Thymus (tissue), 11 donors: ENCODE data around the gene PARVA. TPM values are rescaled to one million over a fixed set of nuclear protein-coding genes. Genes with fewer than 3 reads are reported as not detected.

Experiments
- DNase-seq, 9 donors: peaks; one replicate each; pipeline ENCODE4 v3.0.0-alpha.2; 2013; ENCODE audit warnings: low spot score in 9 of 9, low read depth in 6 of 9, missing footprints in 1 of 9
- H3K27ac ChIP-seq, 2 donors: one replicate each; pipeline ENCODE4 v1.5.1; 2013; ENCODE audit warnings: control low read depth in 1 of 2, low read depth in 1 of 2, low read length in 1 of 2, mild to moderate bottlenecking in 1 of 2, moderate library complexity in 1 of 2
- H3K27me3 ChIP-seq, 2 donors: one replicate each; pipeline ENCODE4 v1.5.1; 2013; ENCODE audit warnings: low read length in 1 of 2; ENCODE audit not compliant: control insufficient read depth in 2 of 2, insufficient read depth in 1 of 2
- H3K36me3 ChIP-seq, 2 donors: one replicate each; pipeline ENCODE4 v1.5.1; 2013; ENCODE audit warnings: low read length in 1 of 2, mild to moderate bottlenecking in 1 of 2, moderate library complexity in 1 of 2; ENCODE audit not compliant: control insufficient read depth in 2 of 2, insufficient read depth in 2 of 2
- H3K4me1 ChIP-seq, 2 donors: one replicate each; pipeline ENCODE4 v1.5.1; 2013; ENCODE audit warnings: low read length in 2 of 2; ENCODE audit not compliant: control insufficient read depth in 2 of 2, insufficient read depth in 2 of 2
- H3K4me3 ChIP-seq, 2 donors: one replicate each; pipeline ENCODE4 v1.5.1; 2013; ENCODE audit warnings: low read length in 2 of 2, control low read depth in 1 of 2, mild to moderate bottlenecking in 1 of 2
- H3K9me3 ChIP-seq, 2 donors: one replicate each; pipeline ENCODE4 v1.5.1; 2013; ENCODE audit warnings: low read length in 1 of 2, mild to moderate bottlenecking in 1 of 2; ENCODE audit not compliant: control insufficient read depth in 2 of 2, insufficient read depth in 1 of 2
- WGBS: extraction: QIAGEN DNeasy Blood & Tissue Kit; methylation state at CpG from one replicate; pipeline ENCODE4 v1.1.7; 2013; 5-methylcytosine and 5-hydroxymethylcytosine counted together
- polyA plus RNA-seq: library from polyadenylated mRNA; stranded (reverse); fragments of 200-250 nt; gene quantifications from one replicate; pipeline ENCODE4 v1.2.3, GENCODE V29; 2013
- total RNA-seq: library from RNA; stranded (reverse); fragments of 120-200 nt; gene quantifications from one replicate; pipeline ENCODE4 v1.2.4, GENCODE V29; 2013
- donor health status: healthy.

Gene PARVA
- total and polyA plus RNA-seq, 2 donors, result 2.9 to 7.8 TPM

DNA sequence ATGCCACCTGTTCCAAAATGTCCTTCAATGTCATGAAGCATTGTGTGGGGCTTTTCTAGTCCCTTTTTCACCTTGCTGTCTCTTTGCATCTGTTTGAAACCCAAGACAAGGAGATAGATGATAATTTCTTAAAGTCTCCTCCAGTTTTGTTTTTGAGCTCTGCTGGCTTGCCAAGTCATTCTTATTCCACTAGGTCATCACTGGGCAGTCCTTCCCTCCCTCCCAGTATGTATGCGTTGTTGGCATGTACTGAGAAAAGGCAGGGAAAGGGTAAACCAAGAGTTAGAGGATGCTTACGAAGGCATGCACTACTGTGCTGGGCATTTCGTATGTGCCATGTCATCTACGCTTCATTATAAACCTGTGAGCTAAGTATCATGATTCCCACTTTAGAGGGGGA, 78.6 kb downstream of the PARVA start:
- Histone ChIP-seq H3K36me3 (no peaks in the 10 kb centered on the region), H3K4me1 (no peaks in the 10 kb centered on the region)
- no peak for DNase-seq

DNA sequence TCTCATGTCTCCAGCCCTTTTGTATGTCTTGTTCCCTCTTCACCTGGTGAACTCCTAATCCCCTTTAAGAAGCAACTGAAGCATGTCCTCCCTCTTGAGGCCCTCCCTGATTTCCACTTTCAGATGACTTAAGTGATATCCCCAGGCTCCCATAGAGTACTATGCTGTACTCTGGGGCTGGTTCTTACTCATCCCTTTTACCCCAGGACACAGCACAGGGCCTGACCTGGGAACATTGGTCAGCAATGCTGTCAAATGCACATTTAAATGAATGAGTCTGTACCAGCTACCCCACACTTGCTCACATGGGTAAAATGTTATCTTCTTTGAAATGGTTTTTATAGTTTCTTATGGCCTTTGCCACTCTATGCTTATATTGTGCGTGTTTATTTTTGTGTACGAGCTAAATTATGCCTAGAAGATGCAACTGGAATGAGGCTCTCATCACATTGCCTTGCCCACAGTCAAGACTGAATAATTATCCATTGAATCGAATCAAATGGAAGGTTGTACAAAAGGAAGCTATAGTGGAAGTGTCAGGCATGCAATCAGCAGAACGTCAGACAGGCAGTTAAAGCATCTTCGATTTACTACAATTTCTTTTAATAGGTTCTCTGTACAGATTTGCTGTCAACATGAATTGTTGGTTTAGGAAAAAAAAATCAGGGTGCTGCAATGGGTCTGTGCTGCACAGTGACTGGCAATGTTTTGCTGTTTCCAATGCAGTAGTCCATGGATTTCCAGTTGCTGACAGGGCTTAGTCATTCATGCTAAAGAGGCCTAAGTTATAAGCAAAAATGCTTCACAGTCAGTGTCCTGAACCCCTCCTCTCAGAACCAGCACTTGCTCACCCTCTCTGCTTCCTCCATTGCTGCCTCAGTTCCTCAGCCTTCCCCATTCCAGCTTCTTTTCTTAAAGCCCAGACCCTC, 79.5 kb downstream of the PARVA start:
- no peak overlapping the region for H3K27ac ChIP-seq
- no peaks in the 10 kb centered on the region for H3K9me3 ChIP-seq
- 90% methylated on average over 5 of the region's 5 CpGs for WGBS
- DNase-seq, result no peak
- peaks cover 0 to 2% of the 10 kb centered on the region in 2 donors for H3K27me3 ChIP-seq
- H3K4me1 ChIP-seq, result no peaks in the 10 kb centered on the region
- H3K4me3 ChIP-seq, result no peak overlapping the region
- H3K36me3 ChIP-seq, result no peaks in the 10 kb centered on the region

More for the DNA sequence above, 78.6 kb downstream of the PARVA start:
- 96% methylated on average over 4 of the region's 4 CpGs for WGBS
- Histone ChIP-seq H3K27me3 (peaks cover 0 to 2% of the 10 kb centered on the region in 2 donors), H3K9me3 (no peaks in the 10 kb centered on the region), H3K4me3 (no peak overlapping the region), H3K27ac (no peak overlapping the region)

DNA sequence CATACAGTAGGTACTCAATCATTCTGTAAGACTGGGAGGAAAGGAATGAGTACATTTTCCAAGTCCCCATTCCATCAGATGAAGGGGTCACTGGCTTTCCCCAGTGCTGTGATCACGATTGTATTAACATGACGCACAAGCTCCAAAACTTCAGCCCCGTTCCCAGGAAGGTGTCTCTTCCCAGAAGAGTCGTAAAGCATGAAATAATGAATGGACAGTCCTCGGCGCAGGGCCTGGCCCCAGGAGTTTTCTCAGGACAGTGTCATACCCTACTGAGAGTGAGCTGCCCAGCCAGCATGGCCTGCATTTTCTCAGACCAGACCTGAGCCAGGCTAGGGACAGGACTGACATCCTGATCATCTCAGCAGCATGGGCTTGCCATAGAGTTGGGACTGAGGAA, 80.7 kb downstream of the PARVA start:
- H3K9me3 ChIP-seq, result no peaks in the 10 kb centered on the region
- H3K4me3 ChIP-seq, result no peak overlapping the region
- WGBS, result 95% methylated on average over 6 of the region's 6 CpGs
- H3K27ac ChIP-seq, result no peak overlapping the region
- no peaks in the 10 kb centered on the region for H3K4me1 ChIP-seq
- H3K36me3 ChIP-seq, result no peaks in the 10 kb centered on the region
- no peaks in the 10 kb centered on the region for H3K27me3 ChIP-seq
- DNase-seq, result no peak

DNA sequence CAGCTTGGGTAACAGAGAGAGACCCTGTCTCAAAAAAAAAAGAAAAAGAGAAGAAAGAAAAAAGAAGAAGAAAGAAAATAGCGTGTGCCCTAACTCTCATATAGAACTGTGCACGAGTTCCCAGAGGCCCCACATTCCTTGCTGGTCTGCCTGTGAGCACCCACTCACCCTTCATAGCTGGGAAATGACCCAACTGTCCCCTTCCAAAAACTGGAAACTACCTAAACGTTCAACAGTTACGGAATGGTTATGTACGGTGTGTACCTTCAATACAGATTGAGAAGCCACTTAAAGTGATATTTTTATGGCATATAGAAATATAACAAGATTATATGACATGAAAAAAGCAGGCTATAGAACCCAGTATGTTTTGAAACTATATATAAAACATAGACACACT, 82.0 kb downstream of the PARVA start:
- H3K4me1 ChIP-seq, result no peaks in the 10 kb centered on the region
- WGBS, result 90% methylated on average over 5 of the region's 5 CpGs
- no peaks in the 10 kb centered on the region for H3K36me3 ChIP-seq
- no peak overlapping the region for H3K27ac ChIP-seq
- no peaks in the 10 kb centered on the region for H3K27me3 ChIP-seq
- DNase-seq, result no peak
- H3K4me3 ChIP-seq, result no peak overlapping the region
- H3K9me3 ChIP-seq, result no peaks in the 10 kb centered on the region

DNA sequence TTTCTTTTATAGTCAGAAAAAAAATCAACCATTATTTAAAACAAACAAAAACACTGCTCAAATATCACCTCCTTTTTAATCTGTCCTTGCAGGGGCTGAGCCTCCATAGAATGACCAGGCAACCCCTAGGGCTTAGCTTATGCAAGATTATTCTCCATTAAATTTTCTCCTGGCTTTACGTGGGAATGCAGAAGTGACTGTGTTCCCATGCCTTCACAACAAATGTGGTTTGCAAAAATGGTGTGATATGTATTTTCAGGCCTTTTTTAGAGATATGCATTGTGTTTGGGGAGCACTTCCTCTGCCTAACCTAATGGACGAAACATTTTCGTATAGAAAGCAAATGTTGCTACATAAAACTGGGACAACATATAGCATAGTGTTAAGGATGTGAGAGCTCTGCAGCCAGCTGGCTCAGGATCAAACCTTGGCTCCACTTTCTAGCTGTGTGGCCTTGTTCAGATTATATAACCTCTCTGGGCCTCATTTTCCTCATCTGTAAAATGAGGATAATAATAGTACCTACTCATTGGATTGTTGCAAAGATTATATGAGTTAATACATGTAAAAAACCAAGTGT, 82.6 kb downstream of the PARVA start:
- H3K9me3 ChIP-seq, result no peaks in the 10 kb centered on the region
- 85% methylated on average over 3 of the region's 3 CpGs for WGBS
- no peak for DNase-seq
- no peak overlapping the region for H3K27ac ChIP-seq
- H3K27me3 ChIP-seq, result no peaks in the 10 kb centered on the region
- H3K36me3 ChIP-seq, result no peaks in the 10 kb centered on the region
- H3K4me3 ChIP-seq, result no peak overlapping the region
- no peaks in the 10 kb centered on the region for H3K4me1 ChIP-seq

DNA sequence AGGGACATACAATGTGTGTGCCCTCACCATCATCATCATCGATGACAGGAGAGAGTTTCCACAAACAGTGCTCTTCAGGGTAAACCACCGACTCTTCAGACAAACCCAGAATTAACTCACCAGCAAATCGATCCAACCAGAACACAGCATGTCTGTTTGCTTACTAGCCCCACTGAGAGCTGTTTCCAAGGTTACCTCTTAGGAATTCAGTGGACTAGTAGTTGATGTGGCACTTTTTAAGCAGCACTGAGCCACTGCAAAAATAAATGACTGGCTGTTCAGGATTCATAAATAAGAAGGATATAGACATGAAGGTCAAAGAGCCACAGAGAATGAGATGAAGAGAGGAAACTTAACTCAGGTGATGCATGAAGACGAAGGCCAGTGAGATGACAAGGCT, 83.1 kb downstream of the PARVA start:
- H3K36me3 ChIP-seq, result no peaks in the 10 kb centered on the region
- no peak for DNase-seq
- no peaks in the 10 kb centered on the region for H3K9me3 ChIP-seq
- H3K4me3 ChIP-seq, result no peak overlapping the region
- WGBS, result 94% methylated on average over 4 of the region's 4 CpGs
- no peaks in the 10 kb centered on the region for H3K27me3 ChIP-seq
- no peaks in the 10 kb centered on the region for H3K4me1 ChIP-seq
- no peak overlapping the region for H3K27ac ChIP-seq

DNA sequence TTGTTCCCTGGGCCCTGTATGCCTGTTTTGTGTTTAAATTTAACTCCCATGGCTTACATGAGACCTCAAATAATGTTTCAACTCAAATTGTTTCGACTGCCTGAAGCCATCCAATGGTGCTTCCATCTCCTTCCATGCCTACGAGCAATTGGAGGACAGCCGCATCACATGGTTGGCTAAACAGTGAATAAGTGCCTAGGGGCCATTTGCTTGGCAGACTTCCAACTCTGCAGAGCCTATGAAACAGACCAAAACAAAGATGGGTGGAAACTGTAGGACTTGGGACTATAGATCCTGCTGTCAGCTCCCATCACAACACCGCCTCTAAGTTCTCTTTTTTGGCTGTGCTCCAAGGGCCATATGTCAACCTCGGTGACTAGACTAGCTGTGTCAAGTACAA, 84.1 kb downstream of the PARVA start:
- no peaks in the 10 kb centered on the region for H3K4me1 ChIP-seq
- H3K36me3 ChIP-seq, result no peaks in the 10 kb centered on the region
- no peak overlapping the region for H3K4me3 ChIP-seq
- no peak overlapping the region for H3K27ac ChIP-seq
- DNase-seq, result no peak
- no peaks in the 10 kb centered on the region for H3K9me3 ChIP-seq
- WGBS, result 80% methylated on average over 5 of the region's 5 CpGs
- H3K27me3 ChIP-seq, result no peaks in the 10 kb centered on the region

DNA sequence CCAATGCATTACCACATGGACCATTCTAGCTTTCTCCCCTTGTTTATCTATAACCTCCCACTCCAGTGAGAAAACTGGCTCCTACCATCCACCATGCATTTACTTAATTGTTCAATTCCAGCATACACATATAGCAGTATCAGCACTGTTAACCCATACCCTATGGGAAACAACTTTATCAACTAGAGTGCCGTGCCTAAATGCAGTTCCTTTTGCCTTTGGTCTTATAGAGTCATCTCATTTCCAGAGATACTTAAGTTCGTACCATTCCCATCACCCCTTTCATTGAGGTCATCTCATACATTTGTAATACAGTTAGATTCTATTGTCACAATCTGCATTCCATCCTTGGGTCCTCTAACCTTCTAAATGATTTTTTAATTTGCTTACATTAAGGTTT, 86.9 kb downstream of the PARVA start:
- WGBS, result 97% methylated on average over 2 of the region's 2 CpGs
- no peaks in the 10 kb centered on the region for H3K36me3 ChIP-seq
- no peaks in the 10 kb centered on the region for H3K27me3 ChIP-seq

DNA sequence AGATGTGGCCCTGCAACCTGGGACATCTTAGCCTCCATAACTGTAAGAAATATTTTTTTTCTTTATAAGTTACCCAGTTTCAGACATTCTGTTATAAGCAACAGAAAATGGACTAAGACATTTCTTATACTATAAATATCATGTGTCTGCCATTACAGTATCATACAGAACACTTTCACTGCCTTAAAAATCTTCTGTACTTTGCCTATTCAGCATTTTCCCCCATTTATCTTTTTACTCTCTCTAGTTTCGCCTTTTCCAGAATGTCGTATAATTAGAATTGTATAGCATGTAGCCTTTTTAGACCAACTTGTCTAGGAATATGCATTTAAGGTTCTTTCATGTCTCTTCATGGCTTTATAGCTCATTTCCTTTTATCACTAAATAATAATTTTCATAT, 88.0 kb downstream of the PARVA start:
- Histone ChIP-seq H3K36me3 (no peaks in the 10 kb centered on the region), H3K27ac (no peak overlapping the region), H3K4me1 (no peaks in the 10 kb centered on the region), H3K4me3 (no peak overlapping the region), H3K27me3 (no peaks in the 10 kb centered on the region), H3K9me3 (no peaks in the 10 kb centered on the region)
- no peak for DNase-seq
- 97% methylated on average over 2 of the region's 2 CpGs for WGBS

More for the DNA sequence above, 86.9 kb downstream of the PARVA start:
- Histone ChIP-seq H3K4me3 (no peak overlapping the region), H3K27ac (no peak overlapping the region), H3K4me1 (no peaks in the 10 kb centered on the region), H3K9me3 (no peaks in the 10 kb centered on the region)
- no peak for DNase-seq
